Bronchial epithelial cell (primary cell): Measurements from ENCODE around the gene TP53I3. TPM values are rescaled to one million over a fixed set of nuclear protein-coding genes. Genes with fewer than 3 reads are reported as not detected.

Experiments
- DNase-seq: peaks from one replicate; pipeline ENCODE4 v3.0.0-alpha.2; 2010; ENCODE audit warnings: low read depth
- FAIRE-seq: peaks from 2 replicates; lab custom pipeline; 2011; peaks lifted over from hg19 to GRCh38; lab: Jason Lieb, UNC
- H3K27me3 ChIP-seq: 2 replicates; pipeline ENCODE4 v1.5.1; 2011; ENCODE audit warnings: low read length; ENCODE audit not compliant: control insufficient read depth, insufficient read depth
- H3K36me3 ChIP-seq: 2 replicates; pipeline ENCODE4 v1.5.1; 2011; ENCODE audit warnings: low read length; ENCODE audit not compliant: control insufficient read depth, insufficient read depth
- H3K4me3 ChIP-seq: 2 replicates; pipeline ENCODE4 v1.5.1; 2011; ENCODE audit warnings: mild to moderate bottlenecking, low read depth, low read length, control low read depth
- CTCF ChIP-seq: IDR thresholded peaks from 2 replicates; pipeline ENCODE4 v1.5.1; 2011; ENCODE audit warnings: mild to moderate bottlenecking, moderate library complexity, low read length, control low read depth, inconsistent platforms; ENCODE audit not compliant: insufficient read depth, severe bottlenecking
- total RNA-seq: library from RNA; depleted of rRNA; stranded (reverse); fragments of >200 nt; gene quantifications from 2 replicates; pipeline ENCODE4 v1.2.1, GENCODE V29; 2014

Gene TP53I3
- total RNA-seq, 1 donor from 2014 or later = 34.5 TPM

DNA sequence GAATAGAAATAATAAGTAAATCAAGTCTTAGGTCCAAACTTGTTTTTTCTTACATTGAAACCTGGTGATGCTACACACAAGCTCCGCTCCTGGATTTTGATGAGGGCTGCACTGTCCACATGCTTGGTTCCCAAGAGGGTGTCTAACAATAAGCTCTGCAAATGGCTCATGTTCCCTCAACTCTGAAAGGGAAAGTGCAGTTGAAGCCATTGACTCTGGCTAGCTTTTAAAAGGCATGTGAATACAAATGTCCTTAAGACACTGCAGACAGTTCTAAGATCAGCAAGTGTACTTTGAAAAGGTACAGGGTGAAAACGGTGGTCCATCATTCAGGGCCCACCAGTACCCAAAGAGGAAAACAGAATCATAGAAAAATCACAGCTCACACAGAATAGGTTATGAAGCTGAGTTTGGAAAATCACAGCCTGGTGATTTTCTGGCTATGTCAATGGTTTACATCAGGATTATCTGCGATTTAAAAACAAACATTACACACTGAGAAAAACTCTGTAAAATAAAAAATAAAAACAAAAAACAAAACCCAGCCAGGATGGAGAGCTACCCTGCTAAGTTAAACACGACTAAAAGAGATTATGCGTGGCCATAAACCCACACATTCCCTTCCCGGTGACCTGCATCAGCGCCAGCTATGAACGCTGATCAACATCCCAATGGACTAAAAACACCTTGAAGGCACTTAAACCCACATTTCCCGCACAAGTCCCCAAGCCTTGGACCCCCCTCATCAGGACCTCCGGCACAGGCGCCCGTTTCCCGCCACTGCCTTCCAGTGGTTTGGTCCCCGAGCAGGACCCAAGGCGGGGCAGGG lies 37.9 kb upstream of the TP53I3 start:
- no peak for TF ChIP-seq CTCF
- Histone ChIP-seq H3K36me3 (no peaks in the 10 kb centered on the region), H3K27me3 (no peaks in the 10 kb centered on the region), H3K4me3 (peak overlapping the region; percentile 74)
- FAIRE-seq (no peak), DNase-seq (no peak)

DNA sequence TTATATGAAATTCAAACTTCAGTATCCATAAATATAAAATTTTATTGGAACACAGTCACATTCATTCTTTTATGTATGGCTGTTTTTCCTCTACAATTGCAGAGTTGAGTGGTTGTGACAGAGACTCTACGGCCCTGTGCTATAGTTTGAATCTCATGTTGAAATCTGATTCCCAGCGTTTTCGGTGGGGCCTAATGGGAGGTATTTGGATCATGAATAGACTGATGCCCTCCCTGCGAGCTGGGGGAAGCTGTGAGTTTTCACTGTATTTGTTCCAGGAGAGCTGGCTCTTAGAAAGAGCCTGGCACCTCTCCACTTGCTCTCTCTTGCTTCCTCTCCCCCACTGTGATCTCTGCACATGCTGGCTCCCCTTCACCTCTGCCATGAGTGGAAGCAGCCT lies 36.8 kb upstream of the TP53I3 start:
- no peak for DNase-seq
- H3K4me3 ChIP-seq = no peak overlapping the region
- H3K27me3 ChIP-seq = no peaks in the 10 kb centered on the region
- no peak for FAIRE-seq
- no peaks in the 10 kb centered on the region for H3K36me3 ChIP-seq
- no peak for TF ChIP-seq CTCF

- Histone ChIP-seq H3K4me3 (no peak overlapping the region), H3K36me3 (no peaks in the 10 kb centered on the region), H3K27me3 (no peaks in the 10 kb centered on the region)
- DNase-seq (no peak), FAIRE-seq (no peak)
- TF ChIP-seq CTCF = no peak
These were observed 36.4 kb upstream of the TP53I3 start for GRCh38 chr2:24121066-24121465.

DNA sequence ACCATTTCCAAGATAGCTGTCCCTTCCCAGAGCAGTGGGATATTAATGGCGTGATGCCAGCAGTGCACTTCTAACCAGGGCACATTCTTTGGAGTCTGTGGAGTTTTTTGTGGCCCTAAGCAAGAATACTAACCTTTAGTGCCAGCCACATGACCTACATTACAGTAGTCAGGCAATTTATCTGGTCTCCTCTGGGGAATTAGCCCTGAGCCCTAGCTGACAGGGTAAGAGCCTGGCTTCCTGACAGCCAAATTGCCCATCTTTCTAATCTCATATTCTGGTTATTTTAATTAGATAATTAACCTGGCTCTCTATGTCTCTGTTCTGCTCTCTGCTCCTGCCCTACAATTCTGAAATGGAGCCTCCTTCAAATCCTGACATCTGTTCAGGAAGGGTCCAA lies 33.3 kb upstream of the TP53I3 start:
- TF ChIP-seq CTCF = no peak
- H3K27me3 ChIP-seq = no peaks in the 10 kb centered on the region
- no peak for DNase-seq
- H3K36me3 ChIP-seq = no peaks in the 10 kb centered on the region
- no peak overlapping the region for H3K4me3 ChIP-seq
- no peak for FAIRE-seq

GRCh38 chr2:24115057-24115456 lies 30.4 kb upstream of the TP53I3 start:
- H3K27me3 ChIP-seq = no peaks in the 10 kb centered on the region
- no peak for TF ChIP-seq CTCF

More at GRCh38 chr2:24115057-24115456, 30.4 kb upstream of the TP53I3 start:
- FAIRE-seq (no peak), DNase-seq (peak; percentile 46)
- no peak overlapping the region for H3K4me3 ChIP-seq
- H3K36me3 ChIP-seq = no peaks in the 10 kb centered on the region
